ENCODE results near the gene VPS37D. TPM values are rescaled to one million over a fixed set of nuclear protein-coding genes. Genes with fewer than 3 reads are reported as not detected.
"Not testable (repeated sequence)": the region's sequence is repeated elsewhere in the genome, so short reads cannot be mapped to it uniquely, and the experiment has no call there.

VPS37D gene
- total and polyA plus RNA-seq, 3 donors from 2014 or later: 10.3 to 24.8 (median 15.0) TPM

DNA sequence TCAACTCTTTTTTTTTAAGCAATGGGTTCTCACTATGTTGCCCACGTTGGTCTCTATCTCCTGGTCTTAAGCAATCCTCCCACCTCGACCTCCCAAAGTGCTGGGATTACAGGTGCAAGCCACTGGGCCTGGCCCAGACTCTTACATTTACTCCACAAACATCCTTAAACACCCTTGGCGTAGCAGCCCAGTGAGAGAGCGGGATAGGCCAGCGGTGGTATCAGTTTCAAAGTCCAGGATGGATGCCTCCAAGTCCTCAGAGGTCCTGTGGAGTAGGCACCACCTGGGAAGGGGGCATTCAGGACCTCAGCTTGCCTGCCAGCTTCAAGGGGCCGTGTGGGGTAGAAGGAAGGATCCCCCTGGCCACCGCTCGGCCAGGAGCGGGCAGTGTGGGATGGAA, 18.1 kb upstream of the VPS37D start:
- TF ChIP-seq POLR2A (IDR thresholded peaks at IDR 0.05): no peak
- TF ChIP-seq, protein P1, sequence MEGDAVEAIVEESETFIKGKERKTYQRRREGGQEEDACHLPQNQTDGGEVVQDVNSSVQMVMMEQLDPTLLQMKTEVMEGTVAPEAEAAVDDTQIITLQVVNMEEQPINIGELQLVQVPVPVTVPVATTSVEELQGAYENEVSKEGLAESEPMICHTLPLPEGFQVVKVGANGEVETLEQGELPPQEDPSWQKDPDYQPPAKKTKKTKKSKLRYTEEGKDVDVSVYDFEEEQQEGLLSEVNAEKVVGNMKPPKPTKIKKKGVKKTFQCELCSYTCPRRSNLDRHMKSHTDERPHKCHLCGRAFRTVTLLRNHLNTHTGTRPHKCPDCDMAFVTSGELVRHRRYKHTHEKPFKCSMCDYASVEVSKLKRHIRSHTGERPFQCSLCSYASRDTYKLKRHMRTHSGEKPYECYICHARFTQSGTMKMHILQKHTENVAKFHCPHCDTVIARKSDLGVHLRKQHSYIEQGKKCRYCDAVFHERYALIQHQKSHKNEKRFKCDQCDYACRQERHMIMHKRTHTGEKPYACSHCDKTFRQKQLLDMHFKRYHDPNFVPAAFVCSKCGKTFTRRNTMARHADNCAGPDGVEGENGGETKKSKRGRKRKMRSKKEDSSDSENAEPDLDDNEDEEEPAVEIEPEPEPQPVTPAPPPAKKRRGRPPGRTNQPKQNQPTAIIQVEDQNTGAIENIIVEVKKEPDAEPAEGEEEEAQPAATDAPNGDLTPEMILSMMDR (IDR thresholded peaks at IDR 0.05): no peak
- H3K36me3 ChIP-seq (ENCODE audit: low read depth, missing control alignments): no peaks in the 10 kb centered on the region
- H3K4me3 ChIP-seq: no peak overlapping the region
- H3K27me3 ChIP-seq: no peaks in the 10 kb centered on the region
- intact Hi-C loops (cut with DNase I; ENCODE audit: low total_unique reads): no loop called here
- peaks cover 4% of the 10 kb centered on the region for H3K4me1 ChIP-seq
- no peaks in the 10 kb centered on the region for H3K9me3 ChIP-seq
- no peak overlapping the region for H3K27ac ChIP-seq
- DNase-seq: no peak
- WGBS, 2 donors: 57 to 60% methylated on average over 9 of the region's 9 CpGs

DNA sequence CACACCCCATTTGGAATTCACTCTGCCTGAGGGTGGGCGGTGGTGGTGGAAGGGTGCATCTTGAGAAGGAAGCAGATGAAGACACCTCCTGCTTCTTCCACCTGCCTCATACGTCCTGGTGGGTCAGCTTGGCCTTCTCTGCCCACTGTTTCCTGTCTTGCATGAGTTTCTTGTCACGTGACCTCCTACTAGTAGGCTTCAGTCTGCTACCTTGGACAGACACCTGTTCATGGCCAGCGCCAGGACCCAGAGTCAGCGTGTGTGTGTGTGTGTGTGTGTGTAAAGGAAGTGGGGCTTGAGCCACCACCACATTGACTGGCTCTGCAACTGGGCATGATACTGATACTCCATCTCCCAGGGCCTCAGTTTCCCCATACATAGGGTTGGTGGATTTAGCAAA, 17.1 kb upstream of the VPS37D start:
- H3K4me3 ChIP-seq: no peak overlapping the region
- no peak overlapping the region for H3K27ac ChIP-seq
- no peaks in the 10 kb centered on the region for H3K27me3 ChIP-seq
- no peaks in the 10 kb centered on the region for H3K36me3 ChIP-seq (ENCODE audit: low read depth, missing control alignments)
- H3K4me1 ChIP-seq: peaks cover 4% of the 10 kb centered on the region
- no peaks in the 10 kb centered on the region for H3K9me3 ChIP-seq
- TF ChIP-seq, protein P1 (IDR thresholded peaks at IDR 0.05): no peak
- no peak for DNase-seq
- 81 to 89% methylated on average over 5 of the region's 5 CpGs for WGBS, 2 donors
- intact Hi-C loops (cut with DNase I; ENCODE audit: low total_unique reads): no loop called here

DNA sequence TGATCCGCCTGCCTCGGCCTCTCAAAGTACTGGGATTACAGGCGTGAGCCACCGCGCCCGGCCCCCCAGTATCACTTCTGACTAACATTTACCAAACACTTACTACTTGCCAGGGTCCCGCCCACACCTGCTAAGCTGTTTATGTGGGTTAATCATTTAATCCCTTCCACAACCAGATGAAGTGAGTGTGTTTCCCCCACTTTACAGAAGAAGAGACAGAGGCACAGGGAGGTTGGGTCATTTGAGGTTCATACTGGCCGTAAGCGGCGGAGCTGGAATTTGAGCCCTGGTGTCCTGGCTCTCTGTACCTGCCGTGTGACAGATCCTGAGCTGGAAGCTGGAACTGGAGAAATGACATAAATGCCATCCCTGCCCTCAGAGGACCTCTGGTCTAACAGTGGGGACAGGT, 15.1 kb upstream of the VPS37D start:
- DNase-seq: no peak
- Histone ChIP-seq H3K4me1 (peaks cover 4% of the 10 kb centered on the region), H3K27ac (no peak overlapping the region), H3K36me3 (ENCODE audit: low read depth, missing control alignments) (no peaks in the 10 kb centered on the region), H3K4me3 (no peak overlapping the region), H3K27me3 (no peaks in the 10 kb centered on the region), H3K9me3 (no peaks in the 10 kb centered on the region)
- 63 to 90% methylated on average over 2 to 11 of the region's 11 CpGs for WGBS, 2 donors
- TF ChIP-seq POLR2A (IDR thresholded peaks at IDR 0.05): no peak
- TF ChIP-seq, protein P1 (IDR thresholded peaks at IDR 0.05): no peak
- intact Hi-C loops (cut with DNase I; ENCODE audit: low total_unique reads): no loop called here

DNA sequence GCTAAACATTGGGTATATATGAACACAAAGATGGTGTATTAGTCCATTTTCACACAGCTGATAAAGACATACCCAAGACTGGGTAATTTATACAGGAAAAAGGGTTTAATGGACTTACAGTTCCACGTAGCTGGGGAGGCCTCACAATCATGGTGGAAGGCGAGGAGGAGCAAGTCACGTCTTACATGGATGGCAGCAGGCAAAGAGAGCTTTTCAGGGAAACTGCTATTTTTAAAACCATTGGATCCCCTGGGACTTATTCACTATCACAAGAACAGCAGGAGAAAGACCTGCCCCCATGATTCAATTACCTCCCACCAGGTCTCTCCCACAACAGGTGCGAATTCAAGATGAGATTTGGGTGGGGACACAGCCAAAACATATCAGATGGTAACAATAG, 12.3 kb upstream of the VPS37D start:
- H3K4me1 ChIP-seq; H3K36me3 ChIP-seq (ENCODE audit: low read depth, missing control alignments); intact Hi-C loops (cut with DNase I; ENCODE audit: low total_unique reads); DNase-seq; H3K4me3 ChIP-seq; H3K27me3 ChIP-seq; H3K27ac ChIP-seq; H3K9me3 ChIP-seq: not testable (repeated sequence)
- WGBS, 2 donors: 85 to 93% methylated on average over 4 of the region's 4 CpGs

DNA sequence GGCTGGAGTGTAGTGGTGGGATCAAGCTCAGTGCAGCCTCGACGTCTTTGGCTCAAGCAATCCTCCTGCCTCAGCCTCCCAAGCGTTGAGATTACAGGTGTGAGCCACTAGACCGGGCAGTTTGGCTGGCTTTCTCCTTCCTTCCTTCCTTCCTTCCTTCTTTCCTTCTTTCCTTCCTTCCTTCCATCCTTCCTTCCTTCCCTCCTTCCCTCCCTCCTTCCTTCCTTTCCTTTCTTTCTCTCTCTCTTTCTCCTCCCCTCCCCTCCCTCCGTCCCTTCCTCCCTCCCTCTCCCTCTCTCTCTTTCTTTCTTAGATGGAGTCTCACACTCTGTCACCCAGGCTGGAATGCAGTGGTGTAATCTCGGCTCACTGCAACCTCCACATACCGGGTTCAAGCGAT, 7.6 kb upstream of the VPS37D start:
- Histone ChIP-seq H3K9me3 (no peaks in the 10 kb centered on the region), H3K36me3 (ENCODE audit: low read depth, missing control alignments) (no peaks in the 10 kb centered on the region), H3K27me3 (no peaks in the 10 kb centered on the region), H3K4me3 (no peak overlapping the region), H3K27ac (no peak overlapping the region), H3K4me1 (no peaks in the 10 kb centered on the region)
- TF ChIP-seq POLR2A (IDR thresholded peaks at IDR 0.05): no peak
- TF ChIP-seq, protein P1 (IDR thresholded peaks at IDR 0.05): no peak
- intact Hi-C loops (cut with DNase I; ENCODE audit: low total_unique reads): no loop called here
- 63% methylated on average over 8 of the region's 8 CpGs for WGBS, 2 donors
- no peak for DNase-seq

DNA sequence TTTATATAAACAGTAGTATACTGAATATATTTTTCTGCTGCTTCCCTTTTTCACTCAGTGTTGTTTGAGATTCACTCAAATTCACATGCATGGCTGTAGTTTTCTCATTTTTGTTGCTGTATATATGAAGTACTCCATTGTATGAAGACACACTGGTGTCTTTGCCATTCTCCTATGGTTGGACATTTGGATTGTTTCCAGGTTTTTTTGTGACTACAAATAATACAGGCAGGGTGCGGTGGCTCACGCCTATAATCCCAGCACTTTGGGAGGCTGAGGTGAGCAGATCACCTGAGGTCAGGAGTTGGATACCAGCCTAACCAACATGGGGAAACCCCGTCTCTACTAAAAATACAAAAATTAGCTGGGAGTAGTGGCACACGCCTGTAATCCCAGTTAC, 7.0 kb upstream of the VPS37D start:
- 73 to 75% methylated on average over 4 of the region's 4 CpGs for WGBS, 2 donors
- intact Hi-C loops (cut with DNase I; ENCODE audit: low total_unique reads); H3K27ac ChIP-seq; H3K36me3 ChIP-seq (ENCODE audit: low read depth, missing control alignments); H3K27me3 ChIP-seq; DNase-seq; H3K4me3 ChIP-seq; H3K9me3 ChIP-seq; H3K4me1 ChIP-seq: not testable (repeated sequence)
